GM23338 (cell line): ENCODE results near the gene C1orf21. TPM values are rescaled to one million over a fixed set of nuclear protein-coding genes. Genes with fewer than 3 reads are reported as not detected.

Source experiments
- ATAC-seq: fragments of 200-7000 bp; cut with Tn5 transposase; 3 replicates; pipeline ENCODE4 v1.9.1; 2020
- DNase-seq: peaks from one replicate; pipeline ENCODE4 v3.0.0-alpha.2; 2015; ENCODE audit warnings: low spot score
- H2AFZ ChIP-seq: fragments of 200-600 bp; sonication (generic); 2 replicates; pipeline ENCODE4 v1.8.0; 2016; ENCODE audit warnings: antibody characterized with exemption, mild to moderate bottlenecking, moderate library complexity
- H3F3A ChIP-seq: fragments of 200-600 bp; sonication (generic); replicated peaks from 2 replicates; pipeline ENCODE4 v1.8.0; 2017; ENCODE audit warnings: antibody characterized with exemption, mixed run types, low read depth
- H3K27ac ChIP-seq: fragments of 200-600 bp; sonication (generic); 2 replicates; pipeline ENCODE4 v1.6.1; 2016; ENCODE audit warnings: low read depth
- H3K27me3 ChIP-seq: fragments of 200-600 bp; sonication (generic); 2 replicates; pipeline ENCODE4 v1.8.0; 2016; ENCODE audit warnings: mild to moderate bottlenecking, mixed run types, moderate library complexity; ENCODE audit not compliant: insufficient read depth
- H3K36me3 ChIP-seq: fragments of 200-600 bp; sonication (generic); 2 replicates; pipeline ENCODE4 v1.8.0; 2016; ENCODE audit warnings: mild to moderate bottlenecking; ENCODE audit not compliant: insufficient read depth
- H3K4me1 ChIP-seq: fragments of 200-600 bp; sonication (generic); 2 replicates; pipeline ENCODE4 v1.8.0; 2016; ENCODE audit warnings: mild to moderate bottlenecking, moderate library complexity; ENCODE audit not compliant: insufficient read depth
- H3K4me2 ChIP-seq: fragments of 200-600 bp; sonication (generic); 2 replicates; pipeline ENCODE4 v1.7.1; 2017; ENCODE audit warnings: mixed run types
- H3K4me3 ChIP-seq: fragments of 200-600 bp; sonication (generic); 2 replicates; pipeline ENCODE4 v1.6.1; 2016; ENCODE audit warnings: mixed run types
- H3K79me2 ChIP-seq: fragments of 200-600 bp; sonication (generic); replicated peaks from 2 replicates; pipeline ENCODE4 v1.8.0; 2017; ENCODE audit warnings: mild to moderate bottlenecking; ENCODE audit not compliant: insufficient read depth
- H3K9me2 ChIP-seq: fragments of 200-600 bp; sonication (generic); 2 replicates; pipeline ENCODE4 v1.8.0; 2017; ENCODE audit not compliant: insufficient read depth
- H4K20me1 ChIP-seq: fragments of 200-600 bp; sonication (generic); replicated peaks from 2 replicates; pipeline ENCODE4 v1.8.0; 2017; ENCODE audit warnings: mild to moderate bottlenecking; ENCODE audit not compliant: insufficient read depth
- H3K27ac Mint-ChIP-seq: 2 replicates; pipeline ENCODE4 v1.8.0; 2020; ENCODE audit warnings: inconsistent platforms, mild to moderate bottlenecking, moderate library complexity, mixed read lengths
- H3K27me3 Mint-ChIP-seq: 3 replicates; pipeline ENCODE4 v1.8.0; 2022; ENCODE audit warnings: low read depth, mild to moderate bottlenecking, moderate library complexity, mixed read lengths, inconsistent platforms; ENCODE audit not compliant: insufficient read depth, poor library complexity
- H3K36me3 Mint-ChIP-seq: 3 replicates; pipeline ENCODE4 v1.8.0; 2021; ENCODE audit warnings: low read depth, mild to moderate bottlenecking, inconsistent platforms, moderate library complexity, mixed read lengths
- H3K4me1 Mint-ChIP-seq: 3 replicates; pipeline ENCODE4 v1.8.0; 2020; ENCODE audit warnings: mild to moderate bottlenecking, inconsistent platforms, mixed read lengths
- H3K4me3 Mint-ChIP-seq: 3 replicates; pipeline ENCODE4 v1.8.0; 2021; ENCODE audit warnings: moderate library complexity, mild to moderate bottlenecking, inconsistent platforms, mixed read lengths
- H3K9me3 Mint-ChIP-seq: 3 replicates; pipeline ENCODE4 v1.8.0; 2020; ENCODE audit warnings: moderate library complexity, mild to moderate bottlenecking, inconsistent platforms, mixed read lengths
- EZH2 ChIP-seq: fragments of 200-600 bp; sonication (generic); IDR thresholded peaks from one replicate; pipeline ENCODE4 v1.8.0; 2017; ENCODE audit warnings: antibody characterized with exemption, mild to moderate bottlenecking, low read depth; ENCODE audit not compliant: unreplicated experiment
- JUNB ChIP-seq: IDR thresholded peaks from one replicate; pipeline ENCODE4 v1.6.1; 2016; ENCODE audit warnings: antibody characterized with exemption; ENCODE audit not compliant: unreplicated experiment
- POLR2AphosphoS5 ChIP-seq: IDR thresholded peaks from 2 replicates; pipeline ENCODE4 v1.6.1; 2016; ENCODE audit warnings: antibody characterized with exemption, low read depth
- STAT1 ChIP-seq: IDR thresholded peaks from one replicate; pipeline ENCODE4 v1.6.1; 2016; ENCODE audit warnings: antibody characterized with exemption; ENCODE audit not compliant: unreplicated experiment
- ZNF114 ChIP-seq: fragments of 250-450 bp; sonication (Bioruptor Pico); IDR thresholded peaks from 2 replicates; pipeline ENCODE4 v1.5.0; 2020; ENCODE audit warnings: mild to moderate bottlenecking, moderate library complexity
- ZNF331 ChIP-seq: fragments of 250-450 bp; sonication (Bioruptor Pico); IDR thresholded peaks from 2 replicates; pipeline ENCODE4 v1.5.0; 2020; ENCODE audit warnings: low read depth, mild to moderate bottlenecking, moderate library complexity
- polyA plus RNA-seq: library from polyadenylated mRNA; unstranded; fragments of >200 nt; fragmentation: Nextera tagmentation; extraction: Ambion mirVana; gene quantifications from 2 replicates; pipeline ENCODE4 v1.2.1, GENCODE V29; 2016
- total RNA-seq: library from RNA; depleted of rRNA; stranded (reverse); fragments of >200 nt; shearing (Covaris generic); gene quantifications from 2 replicates; pipeline ENCODE4 v1.2.3, GENCODE V29; 2014
- TF ChIP-seq, protein P1 (sequence below): IDR thresholded peaks from one replicate; pipeline ENCODE4 v1.6.1; 2018; ENCODE audit warnings: antibody characterized with exemption; ENCODE audit not compliant: unreplicated experiment
- TF ChIP-seq, protein P2 (sequence below), 2 experiments: fragments of 200-600 bp in 1 of 2; sonication (generic) in 1 of 2; conservative IDR thresholded peaks; 2 replicates each; pipeline versions ENCODE4 v1.5.1 to v1.6.1; 2016 to 2017; ENCODE audit warnings: antibody characterized with exemption in 2 of 2, low read depth in 2 of 2, mild to moderate bottlenecking in 2 of 2, moderate library complexity in 1 of 2
- TF ChIP-seq, protein P3 (sequence below): IDR thresholded peaks from 2 replicates; pipeline ENCODE4 v1.6.1; 2016; ENCODE audit warnings: antibody characterized with exemption

Gene C1orf21
- total and polyA plus RNA-seq, 2 experiments from 2014 or later, result 28.0 to 40.4 TPM

DNA sequence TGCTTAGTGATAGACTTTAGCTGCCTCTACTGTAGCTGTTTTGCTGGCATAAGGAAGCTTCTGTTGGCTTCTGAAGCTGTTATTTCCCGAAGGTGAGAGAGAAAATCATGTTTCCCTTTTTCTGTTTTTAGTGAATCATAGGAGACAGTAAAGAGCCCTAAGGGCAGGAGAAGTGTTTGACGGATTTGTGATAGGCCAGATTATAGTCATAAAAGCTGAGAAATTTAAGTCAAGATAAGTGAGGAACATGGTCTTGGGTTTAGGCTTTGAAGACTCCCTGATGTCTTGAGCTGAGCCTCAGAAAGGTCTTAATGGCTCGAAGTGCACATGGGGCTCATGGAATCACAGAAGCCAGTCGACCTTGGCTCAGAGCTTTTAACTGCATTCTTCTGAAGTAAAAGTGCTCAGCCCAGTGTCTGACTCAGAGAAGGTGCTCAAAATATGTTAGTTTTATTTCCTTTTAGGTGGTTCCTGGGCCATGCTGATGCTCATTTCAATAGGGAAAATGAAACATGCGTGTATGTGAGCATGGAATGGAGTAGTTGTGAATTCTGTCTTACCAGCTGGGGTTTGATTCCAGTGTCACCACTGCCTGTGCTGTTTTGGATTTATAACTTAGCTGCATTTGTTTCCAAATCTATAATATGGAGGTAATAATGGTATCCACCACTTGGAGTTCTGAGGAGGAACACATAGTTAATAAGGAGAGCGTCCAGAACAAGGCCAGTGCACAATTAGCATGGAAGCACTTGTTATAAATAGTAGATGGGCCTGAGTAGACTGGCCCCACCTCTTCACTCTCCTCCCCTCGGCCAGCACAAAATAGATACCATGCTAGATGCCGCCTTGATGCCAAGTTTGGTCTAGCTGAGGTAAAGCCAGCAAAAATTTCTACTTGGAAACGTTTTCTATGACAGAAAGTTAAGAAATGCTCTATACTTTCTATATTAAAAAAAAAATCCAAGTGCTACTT, 99.2 kb downstream of the C1orf21 start (continued):
- TF ChIP-seq, protein P1, sequence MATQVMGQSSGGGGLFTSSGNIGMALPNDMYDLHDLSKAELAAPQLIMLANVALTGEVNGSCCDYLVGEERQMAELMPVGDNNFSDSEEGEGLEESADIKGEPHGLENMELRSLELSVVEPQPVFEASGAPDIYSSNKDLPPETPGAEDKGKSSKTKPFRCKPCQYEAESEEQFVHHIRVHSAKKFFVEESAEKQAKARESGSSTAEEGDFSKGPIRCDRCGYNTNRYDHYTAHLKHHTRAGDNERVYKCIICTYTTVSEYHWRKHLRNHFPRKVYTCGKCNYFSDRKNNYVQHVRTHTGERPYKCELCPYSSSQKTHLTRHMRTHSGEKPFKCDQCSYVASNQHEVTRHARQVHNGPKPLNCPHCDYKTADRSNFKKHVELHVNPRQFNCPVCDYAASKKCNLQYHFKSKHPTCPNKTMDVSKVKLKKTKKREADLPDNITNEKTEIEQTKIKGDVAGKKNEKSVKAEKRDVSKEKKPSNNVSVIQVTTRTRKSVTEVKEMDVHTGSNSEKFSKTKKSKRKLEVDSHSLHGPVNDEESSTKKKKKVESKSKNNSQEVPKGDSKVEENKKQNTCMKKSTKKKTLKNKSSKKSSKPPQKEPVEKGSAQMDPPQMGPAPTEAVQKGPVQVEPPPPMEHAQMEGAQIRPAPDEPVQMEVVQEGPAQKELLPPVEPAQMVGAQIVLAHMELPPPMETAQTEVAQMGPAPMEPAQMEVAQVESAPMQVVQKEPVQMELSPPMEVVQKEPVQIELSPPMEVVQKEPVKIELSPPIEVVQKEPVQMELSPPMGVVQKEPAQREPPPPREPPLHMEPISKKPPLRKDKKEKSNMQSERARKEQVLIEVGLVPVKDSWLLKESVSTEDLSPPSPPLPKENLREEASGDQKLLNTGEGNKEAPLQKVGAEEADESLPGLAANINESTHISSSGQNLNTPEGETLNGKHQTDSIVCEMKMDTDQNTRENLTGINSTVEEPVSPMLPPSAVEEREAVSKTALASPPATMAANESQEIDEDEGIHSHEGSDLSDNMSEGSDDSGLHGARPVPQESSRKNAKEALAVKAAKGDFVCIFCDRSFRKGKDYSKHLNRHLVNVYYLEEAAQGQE, result no peak
- TF ChIP-seq JUNB (no peak), EZH2 (no peak), ZNF331 (CRISPR knock-in tag) (no peak)
- TF ChIP-seq, protein P2, sequence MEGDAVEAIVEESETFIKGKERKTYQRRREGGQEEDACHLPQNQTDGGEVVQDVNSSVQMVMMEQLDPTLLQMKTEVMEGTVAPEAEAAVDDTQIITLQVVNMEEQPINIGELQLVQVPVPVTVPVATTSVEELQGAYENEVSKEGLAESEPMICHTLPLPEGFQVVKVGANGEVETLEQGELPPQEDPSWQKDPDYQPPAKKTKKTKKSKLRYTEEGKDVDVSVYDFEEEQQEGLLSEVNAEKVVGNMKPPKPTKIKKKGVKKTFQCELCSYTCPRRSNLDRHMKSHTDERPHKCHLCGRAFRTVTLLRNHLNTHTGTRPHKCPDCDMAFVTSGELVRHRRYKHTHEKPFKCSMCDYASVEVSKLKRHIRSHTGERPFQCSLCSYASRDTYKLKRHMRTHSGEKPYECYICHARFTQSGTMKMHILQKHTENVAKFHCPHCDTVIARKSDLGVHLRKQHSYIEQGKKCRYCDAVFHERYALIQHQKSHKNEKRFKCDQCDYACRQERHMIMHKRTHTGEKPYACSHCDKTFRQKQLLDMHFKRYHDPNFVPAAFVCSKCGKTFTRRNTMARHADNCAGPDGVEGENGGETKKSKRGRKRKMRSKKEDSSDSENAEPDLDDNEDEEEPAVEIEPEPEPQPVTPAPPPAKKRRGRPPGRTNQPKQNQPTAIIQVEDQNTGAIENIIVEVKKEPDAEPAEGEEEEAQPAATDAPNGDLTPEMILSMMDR (conservative IDR thresholded peaks at IDR 0.05; ENCODE audit: low read depth in 2 of 2), result no peak
- TF ChIP-seq, protein P3, sequence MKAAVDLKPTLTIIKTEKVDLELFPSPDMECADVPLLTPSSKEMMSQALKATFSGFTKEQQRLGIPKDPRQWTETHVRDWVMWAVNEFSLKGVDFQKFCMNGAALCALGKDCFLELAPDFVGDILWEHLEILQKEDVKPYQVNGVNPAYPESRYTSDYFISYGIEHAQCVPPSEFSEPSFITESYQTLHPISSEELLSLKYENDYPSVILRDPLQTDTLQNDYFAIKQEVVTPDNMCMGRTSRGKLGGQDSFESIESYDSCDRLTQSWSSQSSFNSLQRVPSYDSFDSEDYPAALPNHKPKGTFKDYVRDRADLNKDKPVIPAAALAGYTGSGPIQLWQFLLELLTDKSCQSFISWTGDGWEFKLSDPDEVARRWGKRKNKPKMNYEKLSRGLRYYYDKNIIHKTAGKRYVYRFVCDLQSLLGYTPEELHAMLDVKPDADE, result no peak

DNA sequence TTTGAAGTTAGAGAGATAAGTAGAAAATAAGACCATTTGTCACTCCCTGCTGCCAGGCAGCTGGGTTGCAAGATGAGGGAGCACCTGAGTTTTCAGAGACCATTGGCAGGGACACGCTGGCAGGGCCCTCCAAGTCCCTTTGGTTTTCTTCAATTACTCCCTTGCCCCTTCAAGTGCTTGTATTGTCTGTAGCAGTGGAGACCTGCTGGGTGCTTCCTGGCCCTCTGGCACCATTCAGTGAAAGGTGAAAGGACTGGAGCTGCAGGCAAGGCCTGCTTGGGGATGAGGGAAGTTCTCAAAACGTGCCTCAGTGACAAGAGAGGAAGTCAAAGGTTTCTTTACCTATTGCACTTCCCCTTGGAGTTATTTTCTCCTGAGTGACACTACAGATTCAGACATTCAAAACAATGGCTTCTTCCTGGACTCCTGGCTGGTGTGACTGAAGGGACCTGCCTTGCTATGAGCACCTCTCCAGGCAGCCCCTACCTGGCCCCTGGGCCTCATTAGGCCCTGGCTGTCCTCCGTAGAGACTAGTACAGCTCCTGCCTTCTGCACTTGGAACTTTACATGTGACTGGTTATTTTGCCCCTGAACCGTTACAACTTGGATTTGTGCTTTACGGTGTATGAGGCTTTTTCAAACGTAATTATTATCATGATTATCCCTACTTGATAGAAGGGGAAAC, 100.1 kb downstream of the C1orf21 start:
- H3K4me3 ChIP-seq, result no peak overlapping the region
- peaks cover 44% of the 10 kb centered on the region for H3K4me1 Mint-ChIP-seq
- no peaks in the 10 kb centered on the region for H3K36me3 ChIP-seq
- H3K27me3 ChIP-seq, result no peaks in the 10 kb centered on the region
- no peaks in the 10 kb centered on the region for H3K9me3 Mint-ChIP-seq
- H3K4me1 ChIP-seq, result peaks cover 46% of the 10 kb centered on the region
- peak overlapping the region; percentile 66 for H3K4me2 ChIP-seq
- peaks cover 5% of the 10 kb centered on the region for H3K27me3 Mint-ChIP-seq
- no peak overlapping the region for H3K4me3 Mint-ChIP-seq
- DNase-seq (peak; percentile 54), ATAC-seq (peak; percentile 91)
- peak overlapping the region; percentile 78 for H3K27ac Mint-ChIP-seq
- no peaks in the 10 kb centered on the region; the same call in 1 of the 2 replicates for H3F3A ChIP-seq
- H3K9me2 ChIP-seq, result peaks cover 8% of the 10 kb centered on the region; the same call in 1 of the 2 replicates
- peaks cover 4% of the 10 kb centered on the region; the same call in 1 of the 3 replicates for H3K36me3 Mint-ChIP-seq
- no peaks in the 10 kb centered on the region for H4K20me1 ChIP-seq
- peak overlapping the region; percentile 64; the same call in 1 of the 2 replicates for H3K27ac ChIP-seq
- H2AFZ ChIP-seq, result no peak overlapping the region
- peaks cover 80% of the 10 kb centered on the region for H3K79me2 ChIP-seq
- TF ChIP-seq POLR2AphosphoS5, result no peak
- TF ChIP-seq STAT1, result no peak
- TF ChIP-seq ZNF114 (CRISPR knock-in tag), result peak; percentile 30; the same call in 1 of the 2 replicates
- TF ChIP-seq, protein P3, result no peak
- TF ChIP-seq, protein P1, result no peak
